OCI-LY7 (cell line): ENCODE measurements around the gene CDCA7L. TPM values are rescaled to one million over a fixed set of nuclear protein-coding genes. Genes with fewer than 3 reads are reported as not detected.

Experiments
- BruUV-seq: library from RNA; stranded (reverse); fragments of 400-500 nt; replicated peaks from 2 replicates; lab custom pipeline; 2021; lab: Mats Ljungman, UMichigan
- CTCF ChIA-PET: fragments of 300-600 bp; sonication (Branson Sonifier 250); formaldehyde crosslinking; loops from one replicate; lab custom pipeline; 2022; ENCODE audit warnings: antibody characterized with exemption; ENCODE audit not compliant: unreplicated experiment; lab: Charles Lee
- POLR2A ChIA-PET: fragments of 300-600 bp; sonication (Branson Sonifier 250); formaldehyde crosslinking; loops from one replicate; lab custom pipeline; 2022; ENCODE audit warnings: antibody characterized with exemption; lab: Charles Lee
- DNase-seq: peaks from one replicate; pipeline ENCODE4 v3.0.0-alpha.2; 2015; ENCODE audit warnings: low spot score
- H2AFZ ChIP-seq: fragments of 200-600 bp; sonication (generic), shearing (Covaris generic); 2 replicates; pipeline ENCODE4 v1.6.1; 2014; ENCODE audit warnings: mild to moderate bottlenecking, antibody characterized with exemption, low read length, moderate library complexity
- H3K27ac ChIP-seq: fragments of 200-600 bp; sonication (generic); 2 replicates; pipeline ENCODE4 v1.5.1; 2014; ENCODE audit warnings: mixed run types, low read depth, mild to moderate bottlenecking, moderate library complexity, low read length, inconsistent platforms; ENCODE audit not compliant: poor library complexity, severe bottlenecking
- H3K36me3 ChIP-seq: fragments of 200-600 bp; sonication (generic); 2 replicates; pipeline ENCODE4 v1.6.1; 2014; ENCODE audit warnings: mild to moderate bottlenecking, antibody characterized with exemption, low read length, moderate library complexity, mixed read lengths; ENCODE audit not compliant: insufficient read depth
- H3K4me1 ChIP-seq: fragments of 200-600 bp; sonication (generic); 2 replicates; pipeline ENCODE4 v1.5.1; 2014; ENCODE audit warnings: mild to moderate bottlenecking, low read length; ENCODE audit not compliant: insufficient read depth, poor library complexity, severe bottlenecking
- H3K4me2 ChIP-seq: fragments of 200-600 bp; sonication (generic); 2 replicates; pipeline ENCODE4 v1.6.1; 2014; ENCODE audit warnings: mild to moderate bottlenecking, low read length
- H3K4me3 ChIP-seq: fragments of 200-600 bp; sonication (generic); 2 replicates; pipeline ENCODE4 v1.5.1; 2014; ENCODE audit warnings: mild to moderate bottlenecking, low read depth, low read length; ENCODE audit not compliant: poor library complexity, severe bottlenecking
- H3K79me2 ChIP-seq: fragments of 200-600 bp; sonication (generic); 2 replicates; pipeline ENCODE4 v1.6.1; 2016; ENCODE audit warnings: low read depth, mild to moderate bottlenecking, low read length, moderate library complexity, mixed read lengths; ENCODE audit not compliant: insufficient read depth
- H3K9me2 ChIP-seq: fragments of 200-600 bp; sonication (generic); 2 replicates; pipeline ENCODE4 v1.6.1; 2016; ENCODE audit warnings: mild to moderate bottlenecking, low read length, mixed read lengths; ENCODE audit not compliant: insufficient read depth
- H3K9me3 ChIP-seq: fragments of 200-600 bp; sonication (generic); 2 replicates; pipeline ENCODE4 v1.6.1; 2014; ENCODE audit warnings: mild to moderate bottlenecking, mixed run types, low read length, mixed read lengths
- H4K20me1 ChIP-seq: fragments of 200-600 bp; sonication (generic); 2 replicates; pipeline ENCODE4 v1.6.1; 2014; ENCODE audit warnings: mild to moderate bottlenecking, antibody characterized with exemption, low read length, moderate library complexity, mixed read lengths; ENCODE audit not compliant: insufficient read depth
- CTCF ChIP-seq: fragments of 200-600 bp; sonication (generic); conservative IDR thresholded peaks from 2 replicates; pipeline ENCODE4 v1.5.1; 2014; ENCODE audit warnings: mild to moderate bottlenecking, antibody characterized with exemption, low read length, moderate library complexity, mixed read lengths
- EZH2phosphoT487 ChIP-seq: fragments of 200-600 bp; sonication (generic); IDR thresholded peaks from 2 replicates; pipeline ENCODE4 v1.6.1; 2018; ENCODE audit warnings: low read depth, borderline replicate concordance, mild to moderate bottlenecking, mixed run types, antibody characterized with exemption, low read length, moderate library complexity, mixed read lengths
- intact Hi-C: fragments of 100-400 bp; cut with micrococcal nuclease; formaldehyde crosslinking; loops from one replicate; pipeline ENCODE4 v1.10.0; 2022; ENCODE audit not compliant: unreplicated experiment
- total RNA-seq, 2 experiments: library from RNA; depleted of rRNA in 1 of 2; stranded (reverse); fragments of >200 nt in 1 of 2; shearing (Covaris generic) in 1 of 2; gene quantifications; 2 replicates each; pipeline ENCODE4 v1.2.3, GENCODE V29; 2014 to 2022

CDCA7L gene
- total RNA-seq, 2 experiments from 2014 or later: 155 to 173 TPM

GRCh38 chr7:21908746-21909145, 37.0 kb downstream of the CDCA7L start:
- ChIA-PET CTCF (no interaction called here), POLR2A (interaction anchor here (0.9 to 2.0 kb wide), 2 partner anchors 15 to 17 kb away, joined by 4 to 5 read pairs; no protein-coding TSS in a partner anchor)
- peaks cover 14% of the 10 kb centered on the region; the same call in 1 of the 2 replicates for H3K79me2 ChIP-seq
- TF ChIP-seq CTCF (no peak), EZH2phosphoT487 (no peak)
- DNase-seq: no peak
- BruUV-seq: no TSS peak
- H3K27ac ChIP-seq: no peak overlapping the region
- no peak overlapping the region for H3K4me3 ChIP-seq
- intact Hi-C loops: no loop called here
- no peaks in the 10 kb centered on the region for H3K9me3 ChIP-seq
- peaks cover 99% of the 10 kb centered on the region for H3K36me3 ChIP-seq
- H3K4me2 ChIP-seq: no peak overlapping the region
- no peaks in the 10 kb centered on the region for H3K9me2 ChIP-seq
- peaks cover 13% of the 10 kb centered on the region for H3K4me1 ChIP-seq
- H2AFZ ChIP-seq: no peak overlapping the region
- peaks cover 2% of the 10 kb centered on the region; the same call in 1 of the 2 replicates for H4K20me1 ChIP-seq

- H3K36me3 ChIP-seq: peaks cover 97% of the 10 kb centered on the region
- no peaks in the 10 kb centered on the region for H3K79me2 ChIP-seq
- intact Hi-C loops: no loop called here
- H3K4me3 ChIP-seq: no peak overlapping the region
- BruUV-seq: no TSS peak
- H3K27ac ChIP-seq: no peak overlapping the region
- no peaks in the 10 kb centered on the region for H3K9me3 ChIP-seq
- H3K4me2 ChIP-seq: no peak overlapping the region
- ChIA-PET CTCF (no interaction called here), POLR2A (interaction anchor here (0.5 to 0.6 kb wide), 2 partner anchors 9 to 694 kb away, joined by 3 to 10 read pairs; no protein-coding TSS in a partner anchor)
- H2AFZ ChIP-seq: no peak overlapping the region
- no peak for DNase-seq
- no peaks in the 10 kb centered on the region for H4K20me1 ChIP-seq
- no peaks in the 10 kb centered on the region for H3K9me2 ChIP-seq
- no peak for TF ChIP-seq EZH2phosphoT487
- TF ChIP-seq CTCF: no peak
- peaks cover 13% of the 10 kb centered on the region for H3K4me1 ChIP-seq
Observed at GRCh38 chr7:21903020-21903786, 42.5 kb downstream of the CDCA7L start.

DNA sequence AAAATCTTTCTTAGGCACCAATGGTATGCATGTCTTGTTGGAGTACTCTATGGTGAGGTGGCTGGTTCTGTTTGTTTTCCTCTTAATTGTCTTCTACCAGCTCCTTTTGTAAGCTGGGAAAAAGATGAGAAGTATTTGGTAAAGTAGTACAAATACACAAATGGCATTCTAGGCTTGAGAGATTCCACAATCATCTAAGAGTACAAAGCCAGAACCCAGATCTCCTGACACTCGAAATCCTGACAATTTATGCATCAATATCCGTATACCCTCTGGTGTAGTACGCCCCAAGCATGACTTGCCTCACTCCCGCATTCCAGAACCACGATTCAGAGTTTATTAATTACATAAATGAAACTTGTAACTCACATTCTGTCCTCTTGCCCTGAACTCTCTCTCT, 43.5 kb downstream of the CDCA7L start:
- Histone ChIP-seq H3K4me3 (no peak overlapping the region), H3K9me3 (no peaks in the 10 kb centered on the region), H4K20me1 (no peaks in the 10 kb centered on the region), H3K4me2 (no peak overlapping the region), H3K9me2 (no peaks in the 10 kb centered on the region), H3K27ac (no peak overlapping the region), H3K36me3 (peaks cover 93% of the 10 kb centered on the region), H3K79me2 (no peaks in the 10 kb centered on the region), H2AFZ (no peak overlapping the region), H3K4me1 (peaks cover 20% of the 10 kb centered on the region)
- intact Hi-C loops: no loop called here
- no peak for DNase-seq
- TF ChIP-seq EZH2phosphoT487: no peak
- ChIA-PET CTCF (no interaction called here), POLR2A (interaction anchor here (0.6 kb wide), 1 partner anchor 133 kb away, joined by 3 read pairs; no protein-coding TSS in a partner anchor)
- BruUV-seq: no TSS peak
